HG03103 (cell line): ENCODE measurements around the gene DCDC2B.
"Not testable (repeated sequence)": the region's sequence is repeated elsewhere in the genome, so short reads cannot be mapped to it uniquely, and the experiment has no call there.

Experiments
- ATAC-seq: cut with Tn5 transposase; IDR thresholded peaks from one replicate; pipeline ENCODE4 v1.9.1; 2021; ENCODE audit warnings: low read depth; ENCODE audit not compliant: unreplicated experiment

DCDC2B gene

DNA sequence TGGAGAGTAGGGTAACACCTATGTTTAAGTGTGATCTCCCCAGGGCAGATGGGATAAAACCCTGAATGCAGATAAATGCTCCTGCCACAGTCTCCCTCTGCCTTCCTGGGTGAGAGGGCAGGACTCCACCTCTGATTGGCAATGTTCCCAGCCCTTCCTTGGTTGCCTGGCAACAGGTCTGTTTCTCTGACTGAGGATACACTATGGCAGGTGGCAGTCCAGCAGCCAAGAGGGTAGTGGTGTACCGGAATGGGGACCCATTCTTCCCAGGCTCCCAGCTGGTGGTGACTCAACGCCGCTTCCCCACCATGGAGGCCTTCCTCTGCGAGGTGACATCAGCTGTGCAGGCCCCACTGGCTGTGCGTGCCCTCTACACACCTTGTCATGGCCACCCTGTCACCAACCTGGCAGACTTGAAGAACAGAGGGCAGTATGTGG, at the start of gene DCDC2B:
Gene DCDC2B, plus strand, starts transcription at position 199 of the 438 bp plus-strand sequence. Its CDS starts 5 bp downstream, at position 204.
- no peak for ATAC-seq

DNA sequence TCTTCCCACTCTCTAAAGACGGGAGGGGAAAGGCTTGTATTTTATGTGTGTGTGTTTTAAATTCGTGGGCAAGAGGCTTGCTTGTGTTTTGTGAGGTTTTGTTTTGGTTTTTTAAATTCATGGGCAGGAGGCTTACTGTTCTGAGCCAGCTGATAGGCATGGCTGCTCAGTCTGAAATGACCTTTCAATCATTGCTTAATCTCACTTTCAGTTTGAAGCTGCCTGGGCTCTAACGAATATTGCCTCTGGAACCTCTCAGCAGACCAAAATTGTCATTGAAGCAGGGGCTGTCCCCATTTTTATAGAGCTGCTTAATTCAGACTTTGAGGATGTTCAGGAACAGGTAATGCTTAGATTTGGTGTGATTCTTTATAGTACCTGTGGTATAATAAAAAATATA, 49.7 kb upstream of the DCDC2B start:
- no peak for ATAC-seq

DNA sequence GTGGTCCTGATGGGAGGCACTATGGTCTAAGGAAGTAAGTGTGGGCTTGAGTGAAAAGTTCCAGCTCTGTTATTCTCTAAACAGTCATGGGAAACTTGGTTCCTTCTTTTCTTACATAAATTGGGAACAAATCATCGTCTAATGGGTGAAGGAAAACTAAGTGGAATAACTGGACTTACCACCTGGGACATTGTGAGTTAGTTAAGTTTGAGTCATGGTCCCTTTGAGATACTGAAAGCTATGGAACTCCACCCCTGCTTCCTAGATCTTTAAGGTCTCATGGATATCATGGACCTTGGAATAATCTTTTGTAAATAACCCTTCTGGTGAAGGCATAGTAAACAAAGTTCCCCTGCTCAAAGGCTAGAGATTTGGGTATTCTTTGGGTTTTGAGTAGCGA, 45.5 kb upstream of the DCDC2B start:
- ATAC-seq = no peak

DNA sequence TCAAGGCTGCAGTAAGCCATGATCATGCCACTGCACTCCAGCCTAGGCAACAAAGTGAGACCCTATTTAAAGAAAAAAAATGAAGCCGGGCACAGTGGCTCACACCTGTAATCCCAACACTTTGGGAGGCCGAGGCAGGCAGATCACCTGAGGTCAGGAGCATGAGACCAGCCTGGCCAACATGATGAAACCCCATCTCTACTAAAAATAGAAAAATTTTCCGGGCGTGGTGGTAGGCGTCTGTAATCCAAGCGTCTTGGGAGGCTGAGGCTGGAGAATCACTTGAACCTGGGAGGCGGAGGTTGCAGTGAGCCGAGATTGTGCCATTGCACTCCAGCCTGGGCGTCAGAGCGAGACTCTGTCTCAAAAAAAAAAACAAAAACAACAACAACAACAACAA, 43.3 kb upstream of the DCDC2B start:
- not testable (repeated sequence) for ATAC-seq

DNA sequence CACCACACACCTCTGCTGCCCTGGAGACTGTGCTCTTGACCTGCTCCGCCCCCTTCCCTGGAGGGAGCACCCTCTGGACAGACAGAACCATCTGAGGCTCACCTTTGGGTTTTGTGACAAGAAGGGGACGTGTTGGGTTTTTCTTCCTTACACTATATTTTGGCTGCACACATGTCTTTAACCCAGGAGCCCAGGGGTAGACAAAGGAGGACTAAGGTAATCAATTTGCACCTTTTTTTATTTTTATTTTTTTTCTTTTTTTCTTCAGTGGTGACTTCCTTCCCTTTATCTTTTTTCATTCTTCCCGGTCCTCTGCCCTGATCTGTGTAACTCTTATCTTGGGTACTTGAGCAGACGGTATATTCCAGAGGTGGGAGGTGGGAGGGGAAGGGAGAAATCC, 37.9 kb upstream of the DCDC2B start:
- ATAC-seq = no peak

DNA sequence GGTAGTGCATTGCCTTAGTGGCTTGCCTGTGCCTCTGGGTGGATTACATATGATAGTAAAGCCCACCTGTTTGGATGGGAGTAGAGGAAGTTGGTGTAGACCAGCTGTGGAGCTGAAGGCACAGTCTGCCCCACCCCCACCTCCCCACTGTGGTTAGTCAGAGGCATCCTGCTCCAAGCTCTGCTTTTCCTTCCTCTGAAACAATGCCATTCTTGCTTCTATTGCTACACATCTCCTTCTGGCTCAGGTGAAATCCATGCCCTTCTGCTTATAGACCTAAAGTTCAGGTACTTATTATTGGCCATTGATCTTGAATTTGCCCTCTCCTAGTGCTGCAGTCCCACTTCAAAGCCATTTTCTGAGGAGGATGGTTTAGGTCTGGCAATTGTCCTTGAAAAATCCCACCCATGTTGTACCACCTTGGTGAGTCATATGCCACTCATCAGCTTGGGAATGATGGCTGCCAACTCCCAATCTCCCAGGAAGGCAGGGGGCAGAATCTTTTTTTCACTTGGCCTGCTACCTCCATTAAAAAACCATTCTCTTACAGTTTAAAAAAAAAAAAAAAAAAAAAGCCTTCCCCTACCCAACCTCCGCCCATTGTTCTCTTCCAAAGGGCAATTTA, 36.2 kb upstream of the DCDC2B start:
- no peak for ATAC-seq

DNA sequence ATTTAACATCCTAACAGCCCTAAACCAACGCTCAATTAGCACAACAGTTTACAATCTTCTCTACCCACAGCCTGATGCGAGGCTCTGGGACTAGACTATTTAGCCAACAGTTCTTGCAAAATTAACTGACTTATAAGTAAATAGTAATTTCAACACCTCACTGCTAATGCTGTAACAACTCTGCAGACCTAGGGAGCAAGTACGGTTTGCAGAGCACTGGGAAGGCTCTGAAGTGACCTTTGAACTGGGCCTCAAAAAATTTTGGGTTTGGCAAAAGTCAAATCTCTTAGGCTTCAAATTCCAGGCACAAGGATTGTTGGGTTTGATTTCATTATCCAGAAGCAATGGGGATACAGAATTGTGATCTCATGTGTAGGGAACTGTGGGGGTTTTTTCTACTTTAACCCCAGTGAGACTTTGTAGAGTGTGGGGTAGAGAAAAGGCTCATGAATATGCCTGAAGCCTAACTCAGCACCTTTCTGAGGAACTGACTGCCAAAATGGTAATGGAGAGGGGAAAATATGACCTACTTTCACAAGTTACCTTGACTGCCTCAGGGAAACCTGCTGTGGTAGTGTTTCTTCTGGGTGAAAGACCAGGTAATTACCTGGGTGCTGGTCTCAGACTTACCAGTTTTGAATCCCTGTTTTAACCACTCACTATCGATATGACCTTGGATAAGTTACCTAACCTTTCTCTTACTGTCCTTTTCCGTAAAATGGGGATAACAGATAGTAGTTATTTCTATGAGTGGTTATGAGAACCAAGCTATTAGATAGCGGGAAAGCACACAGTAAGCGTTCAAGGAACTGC, 30.3 kb upstream of the DCDC2B start:
- no peak for ATAC-seq

DNA sequence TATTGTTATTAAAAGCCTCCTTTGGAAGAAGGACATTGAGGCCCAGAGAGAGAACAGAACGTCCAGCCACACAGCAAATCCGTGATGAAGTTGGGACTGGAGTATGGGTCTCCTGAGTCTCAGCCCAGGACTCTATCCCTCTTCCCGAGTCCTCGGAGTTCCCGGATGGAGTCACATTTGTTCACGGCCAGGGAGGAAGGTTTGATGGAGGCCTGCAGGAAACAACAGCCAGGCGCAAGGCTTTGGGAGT, 29.8 kb upstream of the DCDC2B start:
- ATAC-seq = no peak

DNA sequence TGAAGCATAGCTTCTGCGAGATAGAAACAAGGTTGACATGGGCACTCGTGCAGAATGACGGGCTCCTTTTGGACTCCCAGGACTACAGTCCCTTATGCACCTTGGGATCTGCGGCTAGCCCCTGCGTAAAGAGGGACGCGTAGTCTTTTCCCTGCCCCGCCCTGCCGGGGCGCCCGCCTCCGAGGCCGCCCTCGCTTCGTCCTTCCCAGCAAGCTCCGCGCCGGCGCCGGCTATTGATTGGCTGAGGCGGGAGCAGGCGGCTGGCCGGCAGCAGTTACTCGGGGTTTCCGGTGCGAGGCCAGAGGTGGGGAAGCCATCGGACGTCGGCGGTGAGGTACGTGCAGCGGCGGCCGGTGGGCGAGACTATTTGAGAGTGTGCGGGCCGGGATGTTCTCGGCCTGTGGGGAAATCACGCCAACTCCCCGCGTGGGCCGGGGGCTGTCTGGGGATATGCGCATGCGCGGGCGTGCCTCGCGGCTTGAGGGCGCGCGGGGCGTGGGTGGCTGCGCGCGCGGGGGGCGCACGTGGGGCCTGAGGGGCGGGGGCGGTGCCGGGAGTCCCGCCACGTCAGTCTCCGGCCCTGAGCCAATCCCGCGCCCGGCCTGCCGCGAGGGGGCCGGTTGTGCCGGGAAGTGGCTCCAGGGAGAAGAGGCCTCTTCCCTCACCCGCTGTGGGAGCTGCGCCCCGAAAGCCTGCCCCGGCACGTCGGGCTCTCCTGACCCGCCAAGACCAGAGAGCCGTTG, 29.3 kb upstream of the DCDC2B start, which contains the start of gene TXLNA:
Gene TXLNA, plus strand, starts transcription at position 233 of the 743 bp plus-strand sequence. CDS start 671 bp downstream, outside the sequence.
- peak; percentile 75 for ATAC-seq

DNA sequence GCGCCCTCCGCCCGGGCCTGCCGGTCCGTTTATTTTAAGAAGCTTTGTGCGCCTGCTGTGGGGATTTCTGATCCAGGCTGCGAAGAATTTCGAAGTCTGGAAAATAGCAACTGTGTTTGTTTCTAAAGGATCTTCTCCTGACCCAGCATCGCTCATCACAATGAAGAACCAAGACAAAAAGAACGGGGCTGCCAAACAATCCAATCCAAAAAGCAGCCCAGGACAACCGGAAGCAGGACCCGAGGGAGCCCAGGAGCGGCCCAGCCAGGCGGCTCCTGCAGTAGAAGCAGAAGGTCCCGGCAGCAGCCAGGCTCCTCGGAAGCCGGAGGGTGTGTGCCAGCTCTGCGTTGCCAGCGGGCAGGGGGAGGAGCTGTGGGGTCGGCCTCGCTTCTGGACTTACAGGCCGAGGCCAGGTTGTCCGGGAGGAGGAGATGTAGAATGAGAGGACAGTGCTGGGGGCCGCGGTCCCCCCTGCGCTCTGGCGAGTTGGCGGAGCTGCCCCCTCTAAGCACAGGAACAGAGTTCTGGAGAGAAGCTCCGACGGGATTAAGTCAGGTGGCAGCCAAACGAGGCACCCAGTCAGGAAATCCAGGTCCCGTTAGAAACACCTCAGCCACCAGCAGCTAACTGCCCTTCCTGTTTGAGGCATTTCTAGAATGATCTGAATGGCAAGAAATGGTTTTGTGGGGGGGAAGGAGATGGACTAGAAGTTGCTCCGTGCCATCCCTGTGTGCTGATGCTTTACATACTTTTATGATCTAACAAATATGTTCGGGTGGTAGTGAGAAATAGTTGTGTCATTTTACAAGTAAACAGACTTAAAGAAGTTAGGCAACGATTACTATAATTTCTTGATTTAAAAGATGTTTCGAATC, 28.5 kb upstream of the DCDC2B start:
- ATAC-seq = no peak

DNA sequence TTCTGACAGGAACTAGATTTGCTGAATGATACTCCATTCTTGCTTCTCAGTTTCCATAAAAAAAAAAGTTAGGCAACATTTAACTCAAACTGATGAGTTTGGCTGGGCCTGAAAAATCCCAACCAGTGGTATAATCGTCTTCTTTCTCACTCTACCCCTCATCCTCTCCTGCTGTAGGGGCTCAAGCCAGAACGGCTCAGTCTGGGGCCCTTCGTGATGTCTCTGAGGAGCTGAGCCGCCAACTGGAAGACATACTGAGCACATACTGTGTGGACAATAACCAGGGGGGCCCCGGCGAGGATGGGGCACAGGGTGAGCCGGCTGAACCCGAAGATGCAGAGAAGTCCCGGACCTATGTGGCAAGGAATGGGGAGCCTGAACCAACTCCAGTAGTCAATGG, 27.8 kb upstream of the DCDC2B start:
- no peak for ATAC-seq

DNA sequence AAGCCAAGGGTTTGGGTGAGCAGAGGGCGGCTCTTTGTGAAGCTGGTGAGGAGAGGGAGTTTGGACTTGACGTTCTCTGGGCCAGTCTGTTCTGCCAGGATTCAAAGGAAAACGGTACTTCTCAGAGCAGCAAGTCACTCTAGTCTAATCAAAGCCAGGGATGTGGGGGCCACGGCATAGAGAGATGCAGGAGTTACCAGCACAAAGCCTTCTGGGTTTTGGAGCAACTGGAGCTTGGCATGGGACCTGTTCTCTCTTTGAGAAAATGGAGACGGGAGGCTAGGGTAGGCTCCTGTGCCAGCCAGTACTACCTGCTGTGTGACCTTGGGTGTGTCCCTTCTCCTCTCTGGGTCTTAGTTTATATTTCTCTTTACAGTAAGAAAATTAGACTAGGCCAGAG, 27.3 kb upstream of the DCDC2B start:
- no peak for ATAC-seq

DNA sequence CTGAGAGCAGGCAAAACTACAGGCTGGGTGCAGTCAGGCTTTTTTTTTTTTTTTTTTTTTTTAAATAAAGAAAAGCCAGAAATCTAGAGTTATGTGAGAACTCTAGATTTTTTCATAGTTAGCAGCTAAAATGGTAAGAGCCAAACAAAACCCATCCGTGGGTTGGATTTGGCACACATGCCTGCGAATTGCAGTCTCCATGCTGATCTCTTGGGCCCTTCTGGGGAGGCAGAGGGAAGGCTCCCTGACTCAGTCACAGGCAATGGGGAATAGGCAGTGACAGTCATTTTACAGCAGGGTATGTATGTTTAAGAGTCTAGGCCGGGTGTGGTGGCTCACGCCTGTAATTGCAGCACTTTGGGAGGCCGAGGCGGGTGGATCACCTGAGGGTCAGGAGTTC, 26.8 kb upstream of the DCDC2B start:
- ATAC-seq = no peak

DNA sequence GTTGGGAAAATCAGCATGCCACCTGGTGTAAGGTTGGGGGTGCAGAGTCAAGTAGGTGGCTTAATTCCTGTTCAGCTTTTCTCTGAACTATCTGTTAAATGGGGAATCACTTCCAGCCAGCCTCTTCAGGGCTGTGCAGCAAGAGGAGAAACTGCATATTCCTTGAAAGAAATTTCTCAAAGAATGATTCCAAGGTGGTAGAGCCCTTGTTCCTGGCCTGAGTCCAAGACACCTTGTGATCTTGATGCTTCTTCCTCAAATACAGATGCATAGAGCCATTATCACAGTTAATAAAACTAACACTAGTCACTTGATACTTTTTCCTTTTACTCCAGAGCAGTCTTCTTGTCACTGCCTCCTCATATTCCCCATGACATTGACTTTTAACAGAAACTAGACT, 24.2 kb upstream of the DCDC2B start:
- no peak for ATAC-seq

DNA sequence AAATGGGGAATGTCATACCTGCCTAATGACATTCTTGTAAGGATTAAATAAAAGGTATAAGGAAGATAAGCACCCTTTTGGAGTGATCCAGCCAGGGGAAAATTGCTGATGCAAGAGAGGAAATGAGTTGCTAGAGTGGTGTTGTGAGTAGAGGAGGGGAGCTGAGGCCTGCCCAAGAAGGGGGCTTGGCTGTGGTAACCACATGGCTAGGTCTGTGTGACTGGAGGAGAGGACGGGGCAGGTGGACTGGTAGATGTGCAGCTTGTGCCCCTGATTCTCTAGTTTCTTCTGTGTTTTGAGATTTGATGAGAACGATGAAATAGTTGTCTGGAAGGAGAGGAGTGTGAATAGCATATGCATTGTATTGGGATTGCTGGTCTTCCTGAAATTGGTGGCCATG, 22.8 kb upstream of the DCDC2B start:
- ATAC-seq = no peak

DNA sequence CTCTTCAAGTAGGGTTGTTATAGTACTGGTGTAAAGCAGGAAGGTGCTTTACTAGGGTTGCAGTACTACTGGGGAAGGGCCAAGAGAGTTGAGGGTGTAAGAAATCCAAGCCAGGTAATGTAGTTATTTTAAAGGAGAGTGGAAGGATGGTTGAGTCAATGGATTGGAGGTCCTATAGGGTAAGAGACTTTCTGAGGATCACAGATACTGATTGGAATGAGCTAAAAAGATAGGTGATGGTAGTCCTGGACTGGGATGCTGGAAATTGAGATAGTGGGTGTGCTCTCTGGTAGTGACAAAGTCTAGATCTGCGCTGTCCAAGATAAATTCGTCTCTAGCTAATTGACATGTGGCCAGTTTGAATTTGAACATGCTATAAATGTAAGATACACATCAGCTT, 22.4 kb upstream of the DCDC2B start:
- no peak for ATAC-seq

DNA sequence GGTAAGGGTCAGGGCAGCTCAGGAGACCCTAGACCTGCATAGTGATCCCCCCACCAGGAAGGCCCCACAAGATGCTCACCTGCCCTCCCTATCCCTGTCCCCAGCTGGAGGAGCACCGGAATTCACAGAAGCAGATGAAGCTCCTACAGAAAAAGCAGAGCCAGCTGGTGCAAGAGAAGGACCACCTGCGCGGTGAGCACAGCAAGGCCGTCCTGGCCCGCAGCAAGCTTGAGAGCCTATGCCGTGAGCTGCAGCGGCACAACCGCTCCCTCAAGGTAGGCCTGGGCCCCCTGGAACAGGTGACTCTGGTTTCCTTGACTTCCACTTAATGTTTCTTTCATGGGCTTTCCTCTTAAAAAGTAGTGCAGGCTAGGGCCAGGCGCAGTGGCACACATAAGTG, 21.0 kb upstream of the DCDC2B start:
- ATAC-seq = no peak

DNA sequence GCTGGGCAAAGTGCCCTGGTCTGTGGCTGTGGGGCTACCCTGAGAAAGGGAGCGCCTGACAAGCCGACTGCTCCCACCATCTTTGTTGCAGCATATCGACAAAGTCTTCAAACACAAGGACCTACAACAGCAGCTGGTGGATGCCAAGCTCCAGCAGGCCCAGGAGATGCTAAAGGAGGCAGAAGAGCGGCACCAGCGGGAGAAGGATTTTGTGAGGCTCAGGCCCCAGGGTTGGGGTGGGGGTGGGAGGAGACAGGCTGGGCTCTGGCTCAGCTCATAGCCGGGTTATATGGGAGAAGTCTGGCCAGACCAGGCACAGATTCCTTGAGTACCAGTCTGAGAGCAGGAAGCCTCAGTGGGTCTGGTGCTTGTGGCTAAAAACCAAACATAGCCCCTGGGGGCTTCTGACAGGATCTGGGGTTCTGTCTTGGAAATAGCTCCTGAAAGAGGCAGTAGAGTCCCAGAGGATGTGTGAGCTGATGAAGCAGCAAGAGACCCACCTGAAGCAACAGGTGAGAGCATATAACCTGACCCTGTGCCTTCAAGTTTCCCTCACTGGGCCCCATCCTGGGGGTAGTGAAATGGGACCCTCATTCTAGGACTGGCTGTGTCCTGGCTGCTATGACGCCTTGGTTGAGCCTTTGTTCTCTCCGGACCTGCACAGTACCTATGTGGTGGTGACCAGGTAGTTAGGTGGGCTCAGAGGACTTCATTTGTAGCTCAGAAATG, 16.5 kb upstream of the DCDC2B start:
- ATAC-seq = no peak

DNA sequence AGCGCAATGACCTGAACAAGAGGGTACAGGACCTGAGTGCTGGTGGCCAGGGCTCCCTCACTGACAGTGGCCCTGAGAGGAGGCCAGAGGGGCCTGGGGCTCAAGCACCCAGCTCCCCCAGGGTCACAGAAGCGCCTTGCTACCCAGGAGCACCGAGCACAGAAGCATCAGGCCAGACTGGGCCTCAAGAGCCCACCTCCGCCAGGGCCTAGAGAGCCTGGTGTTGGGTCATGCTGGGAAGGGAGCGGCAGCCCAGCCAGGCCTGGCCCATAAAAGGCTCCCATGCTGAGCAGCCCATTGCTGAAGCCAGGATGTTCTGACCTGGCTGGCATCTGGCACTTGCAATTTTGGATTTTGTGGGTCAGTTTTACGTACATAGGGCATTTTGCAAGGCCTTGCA, 13.9 kb upstream of the DCDC2B start:
- ATAC-seq = no peak

DNA sequence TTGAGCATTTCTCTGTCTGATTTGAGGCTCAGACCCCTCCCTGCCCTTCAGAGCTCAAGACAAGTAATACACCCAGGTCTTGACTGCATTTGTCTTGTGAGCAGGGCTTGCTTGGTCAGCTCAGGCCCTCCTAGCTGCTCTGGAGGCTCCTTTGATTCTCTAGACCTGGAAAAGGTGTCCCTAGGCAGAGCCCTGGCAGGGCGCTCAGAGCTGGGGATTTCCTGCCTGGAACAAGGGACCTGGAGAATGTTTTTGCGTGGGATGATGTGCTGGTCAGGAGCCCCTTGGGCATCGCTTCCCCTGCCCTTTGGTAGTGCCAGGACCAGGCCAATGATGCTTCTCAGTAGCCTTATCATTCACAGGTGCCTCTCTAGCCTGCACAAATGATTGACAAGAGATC, 13.4 kb upstream of the DCDC2B start:
- no peak for ATAC-seq
